Lower leg skin (tissue), 3 donors: ENCODE data around the gene CTNNB1.

Experiments
- POLR2A ChIP-seq, 2 donors: fragments of 450-650 bp; IDR thresholded peaks; one replicate each; pipeline ENCODE4 v1.6.1; 2016 to 2017; ENCODE audit warnings: antibody characterized with exemption in 2 of 2, mild to moderate bottlenecking in 1 of 2, moderate library complexity in 1 of 2
- TF ChIP-seq, protein P1 (sequence below), 3 donors: fragments of 450-650 bp; IDR thresholded peaks; one replicate each; pipeline ENCODE4 v1.5.1; 2016; ENCODE audit warnings: antibody characterized with exemption in 3 of 3, mild to moderate bottlenecking in 3 of 3, moderate library complexity in 2 of 3

GRCh38 chr3:41222501-41222900, 23.2 kb downstream of the CTNNB1 start:
- TF ChIP-seq, protein P1, sequence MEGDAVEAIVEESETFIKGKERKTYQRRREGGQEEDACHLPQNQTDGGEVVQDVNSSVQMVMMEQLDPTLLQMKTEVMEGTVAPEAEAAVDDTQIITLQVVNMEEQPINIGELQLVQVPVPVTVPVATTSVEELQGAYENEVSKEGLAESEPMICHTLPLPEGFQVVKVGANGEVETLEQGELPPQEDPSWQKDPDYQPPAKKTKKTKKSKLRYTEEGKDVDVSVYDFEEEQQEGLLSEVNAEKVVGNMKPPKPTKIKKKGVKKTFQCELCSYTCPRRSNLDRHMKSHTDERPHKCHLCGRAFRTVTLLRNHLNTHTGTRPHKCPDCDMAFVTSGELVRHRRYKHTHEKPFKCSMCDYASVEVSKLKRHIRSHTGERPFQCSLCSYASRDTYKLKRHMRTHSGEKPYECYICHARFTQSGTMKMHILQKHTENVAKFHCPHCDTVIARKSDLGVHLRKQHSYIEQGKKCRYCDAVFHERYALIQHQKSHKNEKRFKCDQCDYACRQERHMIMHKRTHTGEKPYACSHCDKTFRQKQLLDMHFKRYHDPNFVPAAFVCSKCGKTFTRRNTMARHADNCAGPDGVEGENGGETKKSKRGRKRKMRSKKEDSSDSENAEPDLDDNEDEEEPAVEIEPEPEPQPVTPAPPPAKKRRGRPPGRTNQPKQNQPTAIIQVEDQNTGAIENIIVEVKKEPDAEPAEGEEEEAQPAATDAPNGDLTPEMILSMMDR (IDR thresholded peaks at IDR 0.05): no peak
- TF ChIP-seq POLR2A (IDR thresholded peaks at IDR 0.05): no peak
